Esophagus muscularis mucosa (tissue), 4 donors: ENCODE results near the gene CRABP2.

Source experiments
- CTCF ChIP-seq, 3 experiments: fragments of 200-600 bp in 2 of 3; fragments of 450-650 bp in 1 of 3; sonication (generic) in 2 of 3; IDR thresholded peaks; one replicate each; pipeline ENCODE4 v1.5.1; 2017 to 2019; ENCODE audit warnings: antibody characterized with exemption in 3 of 3, mild to moderate bottlenecking in 2 of 3, moderate library complexity in 1 of 3
- EP300 ChIP-seq: sonication (generic); formaldehyde crosslinking; IDR thresholded peaks from one replicate; pipeline ENCODE4 v1.6.1; 2017; ENCODE audit warnings: antibody characterized with exemption
- POLR2A ChIP-seq: fragments of 450-650 bp; IDR thresholded peaks from one replicate; pipeline ENCODE4 v1.6.1; 2017; ENCODE audit warnings: antibody characterized with exemption, moderate library complexity, mild to moderate bottlenecking, low read depth
- POLR2AphosphoS5 ChIP-seq, 2 donors: sonication (generic); formaldehyde crosslinking; IDR thresholded peaks; one replicate each; pipeline ENCODE4 v1.6.1; 2017; ENCODE audit warnings: antibody characterized with exemption in 2 of 2

- TF ChIP-seq EP300 (no peak), POLR2AphosphoS5 (IDR thresholded peaks at IDR 0.05) (no peak), CTCF (IDR thresholded peaks at IDR 0.05) (no peak), POLR2A (no peak)
Observed at GRCh38 chr1:156659661-156659987, 45.8 kb downstream of the CRABP2 start.
